MM.1S (cell line): ENCODE results near the gene ZNRF1.
A peak's percentile ranks its signal among the peaks of the same experiment; 100 is the strongest.

Experiments
- DNase-seq: peaks from one replicate; pipeline ENCODE4 v3.0.0-alpha.2; 2015
- H2AFZ ChIP-seq: fragments of 300-600 bp; sonication (generic); 2 replicates; pipeline ENCODE4 v1.6.0; 2016; ENCODE audit warnings: antibody characterized with exemption, low read length
- H3F3A ChIP-seq: fragments of 300-600 bp; sonication (generic); 2 replicates; pipeline ENCODE4 v1.6.1; 2016; ENCODE audit warnings: mild to moderate bottlenecking, antibody characterized with exemption, low read length, moderate library complexity, mixed read lengths; ENCODE audit not compliant: insufficient read depth
- H3K27ac ChIP-seq: fragments of 300-600 bp; sonication (generic); 2 replicates; pipeline ENCODE4 v1.5.1; 2016; ENCODE audit warnings: mild to moderate bottlenecking, low read length
- H3K27me3 ChIP-seq: fragments of 300-600 bp; sonication (generic); replicated peaks from 2 replicates; pipeline ENCODE4 v1.6.0; 2016; ENCODE audit warnings: low read length; ENCODE audit not compliant: insufficient read depth
- H3K36me3 ChIP-seq: fragments of 300-600 bp; sonication (generic); replicated peaks from 2 replicates; pipeline ENCODE4 v1.6.1; 2016; ENCODE audit warnings: mild to moderate bottlenecking, low read length, mixed read lengths; ENCODE audit not compliant: insufficient read depth
- H3K4me1 ChIP-seq: fragments of 300-600 bp; sonication (generic); 2 replicates; pipeline ENCODE4 v1.6.1; 2016; ENCODE audit warnings: low read length, mixed read lengths
- H3K4me2 ChIP-seq: fragments of 300-600 bp; sonication (generic); 2 replicates; pipeline ENCODE4 v1.6.0; 2016; ENCODE audit warnings: low read depth, low read length
- H3K4me3 ChIP-seq: fragments of 300-600 bp; sonication (generic); 2 replicates; pipeline ENCODE4 v1.5.1; 2016; ENCODE audit warnings: low read length, mixed read lengths
- H3K79me2 ChIP-seq: fragments of 300-600 bp; sonication (generic); 2 replicates; pipeline ENCODE4 v1.6.1; 2016; ENCODE audit warnings: mixed run types, low read length, mixed read lengths
- H3K9ac ChIP-seq: fragments of 300-600 bp; sonication (generic); 2 replicates; pipeline ENCODE4 v1.6.1; 2016; ENCODE audit warnings: low read length, mixed read lengths
- H3K9me2 ChIP-seq: fragments of 300-600 bp; sonication (generic); replicated peaks from 2 replicates; pipeline ENCODE4 v1.6.1; 2016; ENCODE audit warnings: mild to moderate bottlenecking, low read length, mixed read lengths; ENCODE audit not compliant: insufficient read depth
- H3K9me3 ChIP-seq: fragments of 300-600 bp; sonication (generic); replicated peaks from 2 replicates; pipeline ENCODE4 v1.6.1; 2016; ENCODE audit warnings: mild to moderate bottlenecking, low read length, mixed read lengths; ENCODE audit not compliant: insufficient read depth
- H4K20me1 ChIP-seq: fragments of 300-600 bp; sonication (generic); 2 replicates; pipeline ENCODE4 v1.6.1; 2016; ENCODE audit warnings: mild to moderate bottlenecking, low read length, moderate library complexity, mixed read lengths; ENCODE audit not compliant: insufficient read depth
- EZH2 ChIP-seq: fragments of 300-600 bp; sonication (generic); optimal IDR thresholded peaks from 2 replicates; pipeline ENCODE3; 2017; ENCODE audit warnings: low read depth, mild to moderate bottlenecking, antibody characterized with exemption, low read length, mixed read lengths
- EZH2phosphoT487 ChIP-seq: fragments of 300-600 bp; sonication (generic); IDR thresholded peaks from 2 replicates; pipeline ENCODE4 v1.6.1; 2018; ENCODE audit warnings: antibody characterized with exemption, low read length
- TF ChIP-seq, protein P1 (sequence below): fragments of 300-600 bp; sonication (generic); IDR thresholded peaks from 2 replicates; pipeline ENCODE4 v1.5.1; 2016; ENCODE audit warnings: antibody characterized with exemption, low read length, mixed read lengths

ZNRF1 gene

DNA sequence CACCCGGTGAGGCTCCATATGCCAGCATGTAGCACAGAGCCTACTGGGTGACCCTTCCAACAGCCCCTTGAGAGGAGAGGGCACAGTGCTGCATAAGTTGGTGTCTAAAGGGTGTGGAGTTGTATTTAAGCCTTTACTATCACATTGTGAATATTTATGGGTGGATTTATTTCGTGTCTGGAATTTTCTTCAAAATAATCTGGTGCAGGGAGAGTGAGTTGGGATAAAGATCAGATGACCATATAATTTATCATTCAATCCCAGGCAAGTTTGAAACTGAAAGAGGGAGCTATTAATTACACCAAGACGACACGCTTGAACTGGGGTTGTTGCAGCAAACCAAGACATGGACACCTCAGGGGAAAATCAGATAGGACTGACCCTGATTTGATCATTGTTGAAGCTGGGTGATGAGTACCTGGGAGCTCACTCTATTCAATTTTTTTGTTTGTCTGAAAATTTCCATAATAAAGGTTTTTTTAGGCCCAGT lies 75.5 kb downstream of the ZNRF1 start:
- H3K4me3 ChIP-seq: no peak overlapping the region
- TF ChIP-seq EZH2 (no peak), EZH2phosphoT487 (no peak)
- TF ChIP-seq, protein P1, sequence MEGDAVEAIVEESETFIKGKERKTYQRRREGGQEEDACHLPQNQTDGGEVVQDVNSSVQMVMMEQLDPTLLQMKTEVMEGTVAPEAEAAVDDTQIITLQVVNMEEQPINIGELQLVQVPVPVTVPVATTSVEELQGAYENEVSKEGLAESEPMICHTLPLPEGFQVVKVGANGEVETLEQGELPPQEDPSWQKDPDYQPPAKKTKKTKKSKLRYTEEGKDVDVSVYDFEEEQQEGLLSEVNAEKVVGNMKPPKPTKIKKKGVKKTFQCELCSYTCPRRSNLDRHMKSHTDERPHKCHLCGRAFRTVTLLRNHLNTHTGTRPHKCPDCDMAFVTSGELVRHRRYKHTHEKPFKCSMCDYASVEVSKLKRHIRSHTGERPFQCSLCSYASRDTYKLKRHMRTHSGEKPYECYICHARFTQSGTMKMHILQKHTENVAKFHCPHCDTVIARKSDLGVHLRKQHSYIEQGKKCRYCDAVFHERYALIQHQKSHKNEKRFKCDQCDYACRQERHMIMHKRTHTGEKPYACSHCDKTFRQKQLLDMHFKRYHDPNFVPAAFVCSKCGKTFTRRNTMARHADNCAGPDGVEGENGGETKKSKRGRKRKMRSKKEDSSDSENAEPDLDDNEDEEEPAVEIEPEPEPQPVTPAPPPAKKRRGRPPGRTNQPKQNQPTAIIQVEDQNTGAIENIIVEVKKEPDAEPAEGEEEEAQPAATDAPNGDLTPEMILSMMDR: no peak
- no peaks in the 10 kb centered on the region for H3K79me2 ChIP-seq
- H3K27ac ChIP-seq: no peak overlapping the region
- H3K9me2 ChIP-seq: no peaks in the 10 kb centered on the region
- H2AFZ ChIP-seq: no peak overlapping the region
- no peaks in the 10 kb centered on the region for H4K20me1 ChIP-seq
- DNase-seq: no peak
- H3K36me3 ChIP-seq: no peaks in the 10 kb centered on the region
- H3K4me2 ChIP-seq: no peak overlapping the region
- 0 out of 2 replicates have a peak, but pooled peaks cover 5% of the 10 kb centered on the region for H3F3A ChIP-seq
- no peaks in the 10 kb centered on the region for H3K9me3 ChIP-seq
- H3K4me1 ChIP-seq: peaks cover 11% of the 10 kb centered on the region
- no peaks in the 10 kb centered on the region for H3K27me3 ChIP-seq
- no peak overlapping the region for H3K9ac ChIP-seq

- TF ChIP-seq, protein P1: no peak
- TF ChIP-seq EZH2: no peak
- no peak for TF ChIP-seq EZH2phosphoT487
- Histone ChIP-seq H3F3A (0 out of 2 replicates have a peak, but pooled peaks cover 5% of the 10 kb centered on the region), H3K27me3 (no peaks in the 10 kb centered on the region), H3K9me2 (no peaks in the 10 kb centered on the region), H3K27ac (peak overlapping the region; percentile 38; the same call in 1 of the 2 replicates), H3K9me3 (no peaks in the 10 kb centered on the region), H3K79me2 (no peaks in the 10 kb centered on the region), H3K4me1 (peaks cover 11% of the 10 kb centered on the region), H3K4me3 (no peak overlapping the region), H3K4me2 (peak overlapping the region; percentile 78), H3K9ac (no peak overlapping the region), H3K36me3 (no peaks in the 10 kb centered on the region), H4K20me1 (no peaks in the 10 kb centered on the region), H2AFZ (peak overlapping the region; percentile 63)
- DNase-seq: peak; percentile 81
Observed at GRCh38 chr16:75074920-75075687, 76.3 kb downstream of the ZNRF1 start.

DNA sequence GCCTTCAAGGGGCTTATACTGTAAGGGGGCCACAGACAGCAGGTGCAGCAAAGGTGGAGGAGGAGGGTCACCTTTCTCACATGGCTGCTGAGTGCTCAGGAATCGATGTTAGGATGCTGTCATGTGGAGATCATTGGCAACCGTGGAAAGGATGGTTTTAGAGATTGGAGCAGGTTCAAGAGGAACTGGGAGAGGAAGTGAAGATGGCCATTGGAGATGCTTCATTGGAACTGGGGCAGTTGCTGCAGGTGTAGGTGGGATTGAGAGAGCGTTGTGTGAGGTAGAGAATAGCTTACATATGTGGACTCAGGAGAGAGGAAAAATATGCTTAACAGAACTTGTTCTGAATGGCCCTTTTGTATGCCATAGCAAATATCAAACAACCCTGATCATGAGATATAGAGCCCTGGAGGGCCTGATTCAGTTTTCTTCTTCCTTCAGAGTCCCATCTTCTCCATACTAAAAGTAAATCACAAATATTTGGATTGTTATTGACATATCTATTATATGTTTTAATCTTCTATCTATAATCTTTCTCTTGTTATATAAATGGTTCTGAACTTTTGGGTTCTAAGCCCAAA lies 77.0 kb downstream of the ZNRF1 start:
- Histone ChIP-seq H3F3A (0 out of 2 replicates have a peak, but pooled peaks cover 5% of the 10 kb centered on the region), H3K4me2 (peak overlapping the region; percentile 78), H3K9me2 (no peaks in the 10 kb centered on the region), H3K4me3 (no peak overlapping the region), H3K36me3 (no peaks in the 10 kb centered on the region), H3K27me3 (no peaks in the 10 kb centered on the region), H2AFZ (peak overlapping the region; percentile 63), H3K9me3 (no peaks in the 10 kb centered on the region), H3K79me2 (no peaks in the 10 kb centered on the region), H4K20me1 (no peaks in the 10 kb centered on the region), H3K9ac (no peak overlapping the region), H3K27ac (peak overlapping the region; percentile 38; the same call in 1 of the 2 replicates), H3K4me1 (peaks cover 11% of the 10 kb centered on the region)
- DNase-seq: no peak
- TF ChIP-seq EZH2phosphoT487: no peak
- TF ChIP-seq EZH2: no peak
- TF ChIP-seq, protein P1: no peak
